Epithelial cell of proximal tubule (primary cell): ENCODE data around the gene ANO8. TPM values are rescaled to one million over a fixed set of nuclear protein-coding genes. Genes with fewer than 3 reads are reported as not detected.

Source experiments
- DNase-seq: peaks from one replicate; pipeline ENCODE4 v3.0.0-alpha.2; 2011; ENCODE audit warnings: low read depth
- H3K4me3 ChIP-seq: 2 replicates; pipeline ENCODE4 v1.5.1; 2011; ENCODE audit warnings: low read depth, mild to moderate bottlenecking, low read length
- total RNA-seq: library from RNA; depleted of rRNA; stranded (reverse); fragments of >200 nt; gene quantifications from 2 replicates; pipeline ENCODE4 v1.2.3, GENCODE V29; 2015
- TF ChIP-seq, protein P1 (sequence below): conservative IDR thresholded peaks from 2 replicates; pipeline ENCODE4 v1.5.1; 2012; ENCODE audit warnings: low read depth, mild to moderate bottlenecking, low read length

ANO8 gene
- total RNA-seq, 1 donor from 2014 or later: 6.6 TPM

DNA sequence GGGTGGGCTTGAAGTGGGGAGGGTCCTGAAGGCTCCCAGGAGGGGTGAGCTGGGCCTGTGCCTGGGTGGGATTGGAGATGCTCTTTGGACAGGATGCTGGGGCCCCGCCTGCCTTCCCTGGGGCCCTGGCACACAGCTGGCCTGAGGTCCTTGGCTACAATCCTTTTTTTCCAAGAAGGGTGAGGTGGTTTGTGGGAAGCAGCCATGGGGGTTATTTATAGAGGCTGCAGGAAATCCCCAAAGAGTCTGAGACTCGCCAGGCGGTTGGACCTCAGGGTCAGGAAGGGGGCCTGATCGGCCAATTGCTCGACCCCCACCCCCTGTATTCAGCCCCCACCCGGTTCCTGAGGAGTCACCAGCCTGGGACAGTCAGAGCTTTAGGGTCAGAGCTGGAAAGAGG is 12.7 kb upstream of the ANO8 start:
- TF ChIP-seq, protein P1, sequence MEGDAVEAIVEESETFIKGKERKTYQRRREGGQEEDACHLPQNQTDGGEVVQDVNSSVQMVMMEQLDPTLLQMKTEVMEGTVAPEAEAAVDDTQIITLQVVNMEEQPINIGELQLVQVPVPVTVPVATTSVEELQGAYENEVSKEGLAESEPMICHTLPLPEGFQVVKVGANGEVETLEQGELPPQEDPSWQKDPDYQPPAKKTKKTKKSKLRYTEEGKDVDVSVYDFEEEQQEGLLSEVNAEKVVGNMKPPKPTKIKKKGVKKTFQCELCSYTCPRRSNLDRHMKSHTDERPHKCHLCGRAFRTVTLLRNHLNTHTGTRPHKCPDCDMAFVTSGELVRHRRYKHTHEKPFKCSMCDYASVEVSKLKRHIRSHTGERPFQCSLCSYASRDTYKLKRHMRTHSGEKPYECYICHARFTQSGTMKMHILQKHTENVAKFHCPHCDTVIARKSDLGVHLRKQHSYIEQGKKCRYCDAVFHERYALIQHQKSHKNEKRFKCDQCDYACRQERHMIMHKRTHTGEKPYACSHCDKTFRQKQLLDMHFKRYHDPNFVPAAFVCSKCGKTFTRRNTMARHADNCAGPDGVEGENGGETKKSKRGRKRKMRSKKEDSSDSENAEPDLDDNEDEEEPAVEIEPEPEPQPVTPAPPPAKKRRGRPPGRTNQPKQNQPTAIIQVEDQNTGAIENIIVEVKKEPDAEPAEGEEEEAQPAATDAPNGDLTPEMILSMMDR: no peak
- DNase-seq: no peak
- no peak overlapping the region for H3K4me3 ChIP-seq

DNA sequence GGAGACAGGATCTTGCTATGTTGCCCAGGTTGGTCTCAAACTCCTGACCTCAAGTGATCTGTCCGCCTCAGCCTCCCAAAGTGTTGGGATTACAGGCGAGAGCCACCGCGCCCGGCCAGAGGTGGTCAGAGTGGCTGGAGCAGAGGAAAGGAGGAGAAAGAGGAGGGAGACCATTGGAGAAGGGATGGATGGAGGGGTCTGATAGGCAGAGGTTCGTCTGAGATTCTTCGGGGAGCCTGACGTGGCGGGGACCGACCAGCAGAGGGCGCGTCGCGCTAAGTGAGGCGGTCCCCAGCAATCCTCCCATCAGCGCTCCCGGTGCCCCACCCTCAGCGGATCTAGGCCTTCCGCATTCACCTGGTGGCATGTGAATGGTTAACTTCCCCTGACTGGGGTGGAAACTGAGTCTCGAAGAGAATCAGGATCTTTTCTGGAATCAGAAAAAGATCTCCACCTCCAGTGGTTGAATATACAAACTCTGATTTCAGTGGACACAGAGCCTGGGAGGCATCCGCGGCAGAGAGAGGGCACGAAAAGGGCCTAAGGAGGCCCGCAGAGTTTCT is 11.5 kb upstream of the ANO8 start:
- no peak overlapping the region for H3K4me3 ChIP-seq
- TF ChIP-seq, protein P1: peak; percentile 82
- no peak for DNase-seq

DNA sequence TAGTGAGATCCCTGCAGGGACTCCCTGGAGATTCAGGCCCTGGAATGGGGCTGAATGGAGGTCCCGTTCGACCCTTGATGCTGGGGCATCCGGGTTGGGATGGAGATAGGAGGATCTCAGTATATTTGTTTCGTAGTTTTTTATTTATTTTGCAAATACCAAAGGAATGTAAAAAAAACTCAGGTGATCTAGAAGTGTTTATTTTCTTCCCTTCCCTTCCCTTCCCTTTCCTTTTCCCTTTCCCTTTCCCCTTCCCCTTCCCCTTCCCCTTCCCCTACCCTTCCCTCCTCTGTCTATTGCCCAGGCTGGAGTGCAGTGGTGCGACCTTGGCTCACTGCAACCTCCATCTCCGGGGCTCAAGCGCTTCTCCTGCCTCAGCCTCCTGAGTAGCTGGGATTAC is 7.2 kb upstream of the ANO8 start:
- no peak overlapping the region for H3K4me3 ChIP-seq
- DNase-seq: no peak
- TF ChIP-seq, protein P1: no peak

DNA sequence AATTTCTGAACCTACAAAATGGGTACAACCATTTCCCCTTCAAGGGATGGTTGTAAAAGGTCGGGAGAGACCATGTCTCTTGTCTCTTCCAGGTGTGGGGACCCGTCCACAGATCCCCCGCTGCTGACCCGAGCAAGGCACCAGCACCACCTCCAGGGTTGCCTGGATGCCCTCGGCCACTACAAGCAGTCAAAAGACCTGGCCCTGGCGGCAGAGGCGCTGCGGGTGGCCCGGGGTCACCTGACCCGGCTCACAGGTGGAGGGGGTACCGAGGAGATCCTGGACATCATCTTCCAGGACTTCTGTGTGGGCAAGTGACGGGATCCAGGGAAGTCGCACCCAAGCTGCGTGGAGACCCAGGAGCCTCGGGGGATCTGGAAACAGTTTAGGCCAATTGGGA is 6.7 kb upstream of the ANO8 start:
- no peak for DNase-seq
- TF ChIP-seq, protein P1: no peak
- no peak overlapping the region for H3K4me3 ChIP-seq

- TF ChIP-seq, protein P1: no peak
- no peak overlapping the region for H3K4me3 ChIP-seq
- DNase-seq: no peak
Observed at GRCh38 chr19:17340871-17341357, 6.3 kb upstream of the ANO8 start.

- H3K4me3 ChIP-seq: no peak overlapping the region
- no peak for DNase-seq
- TF ChIP-seq, protein P1: no peak
Observed at GRCh38 chr19:17340302-17340870, 5.7 kb upstream of the ANO8 start.

GRCh38 chr19:17339088-17339741 is 4.6 kb upstream of the ANO8 start:
- H3K4me3 ChIP-seq: no peak overlapping the region
- no peak for DNase-seq
- TF ChIP-seq, protein P1: no peak
